GM12878 (cell line): ENCODE data around the gene LAMB4. TPM values are rescaled to one million over a fixed set of nuclear protein-coding genes. Genes with fewer than 3 reads are reported as not detected.

ENCODE experiments used
- ATAC-seq: fragments of 200-7000 bp; cut with Tn5 transposase; 3 replicates; pipeline ENCODE4 v1.9.1; 2020; ENCODE audit warnings: mild to moderate bottlenecking, moderate library complexity
- BruUV-seq: library from RNA; stranded (reverse); fragments of 400-500 nt; replicated peaks from 2 replicates; lab custom pipeline; 2021; lab: Mats Ljungman, UMichigan
- CTCF ChIA-PET: fragments of 300-600 bp; sonication (Branson Sonifier 250); formaldehyde crosslinking; extraction: SDS; loops from one replicate; lab custom pipeline; 2021; ENCODE audit warnings: inconsistent platforms; lab: Yijun Ruan, JAX
- POLR2A ChIA-PET: fragments of 350-600 bp; formaldehyde crosslinking; extraction: SDS; loops from one replicate; lab custom pipeline; 2021; ENCODE audit warnings: inconsistent platforms; lab: Charles Lee
- RAD21 ChIA-PET: fragments of 300-600 bp; sonication (Branson Sonifier 250); formaldehyde crosslinking; loops from one replicate; lab custom pipeline; 2023; ENCODE audit warnings: antibody characterized with exemption; ENCODE audit not compliant: unreplicated experiment; lab: Charles Lee
- SMC1A ChIA-PET: fragments of 300-600 bp; sonication (Branson Sonifier 250); formaldehyde crosslinking; loops from one replicate; lab custom pipeline; 2023; ENCODE audit not compliant: unreplicated experiment, uncharacterized antibody; lab: Charles Lee
- DNase-seq: peaks from one replicate; pipeline ENCODE4 v3.0.0-alpha.2; 2011; ENCODE audit warnings: low read depth, low spot score
- FAIRE-seq: peaks from 3 replicates; lab custom pipeline; 2011; peaks lifted over from hg19 to GRCh38; lab: Jason Lieb, UNC
- H2AFZ ChIP-seq: 2 replicates; pipeline ENCODE4 v1.6.0; 2011; ENCODE audit warnings: low read depth, low read length, control low read depth; ENCODE audit not compliant: control insufficient read depth
- H3K27ac ChIP-seq: 2 replicates; pipeline ENCODE4 v1.5.1; 2011; ENCODE audit warnings: control low read depth; ENCODE audit not compliant: control insufficient read depth, insufficient read depth
- H3K27me3 ChIP-seq, 2 experiments: replicated peaks in 1 of 2; 2 replicates each; pipeline versions ENCODE4 v1.6.0 to v1.6.1; 2011; ENCODE audit warnings: low read length in 1 of 2; ENCODE audit not compliant: control insufficient read depth in 2 of 2, insufficient read depth in 2 of 2
- H3K36me3 ChIP-seq, 2 experiments: 2 replicates each; pipeline ENCODE4 v1.5.1; 2011; ENCODE audit warnings: low read length in 1 of 2; ENCODE audit not compliant: control insufficient read depth in 2 of 2, insufficient read depth in 2 of 2
- H3K4me1 ChIP-seq: 2 replicates; pipeline ENCODE4 v1.6.1; 2011; ENCODE audit warnings: mild to moderate bottlenecking, low read length, moderate library complexity, mixed read lengths; ENCODE audit not compliant: control insufficient read depth, insufficient read depth
- H3K4me2 ChIP-seq: 2 replicates; pipeline ENCODE4 v1.6.0; 2011; ENCODE audit warnings: control low read depth; ENCODE audit not compliant: control insufficient read depth, insufficient read depth
- H3K4me3 ChIP-seq: fragments of 200-600 bp; sonication (generic); 2 replicates; pipeline ENCODE4 v1.5.1; 2016
- H3K79me2 ChIP-seq: 2 replicates; pipeline ENCODE4 v1.6.0; 2011; ENCODE audit warnings: low read length; ENCODE audit not compliant: control insufficient read depth, insufficient read depth
- H3K9ac ChIP-seq: 2 replicates; pipeline ENCODE4 v1.8.0; 2011; ENCODE audit warnings: low read length, control low read depth, mixed read lengths; ENCODE audit not compliant: control insufficient read depth, insufficient read depth
- H3K9me3 ChIP-seq: replicated peaks from 3 replicates; pipeline ENCODE4 v1.5.1; 2011; ENCODE audit warnings: mild to moderate bottlenecking, low read length; ENCODE audit not compliant: control insufficient read depth, insufficient read depth
- H4K20me1 ChIP-seq: 2 replicates; pipeline ENCODE4 v1.6.0; 2011; ENCODE audit not compliant: control insufficient read depth, insufficient read depth
- ATF7 ChIP-seq: fragments of 450-650 bp; IDR thresholded peaks from 2 replicates; pipeline ENCODE4 v1.6.1; 2016; ENCODE audit warnings: low read depth, mild to moderate bottlenecking
- CHD2 ChIP-seq: IDR thresholded peaks from 2 replicates; pipeline ENCODE4 v1.6.1; 2011; ENCODE audit warnings: low read depth, low read length, improper control_type of control experiment, borderline replicate concordance
- GABPA ChIP-seq: IDR thresholded peaks from 2 replicates; pipeline ENCODE4 v1.6.1; 2014; ENCODE audit warnings: antibody characterized with exemption, low read depth, mild to moderate bottlenecking, inconsistent platforms
- GATAD2B ChIP-seq: fragments of 450-650 bp; conservative IDR thresholded peaks from 2 replicates; pipeline ENCODE4 v1.6.1; 2017; ENCODE audit warnings: low read depth, mild to moderate bottlenecking, moderate library complexity
- HDAC6 ChIP-seq: fragments of 200-600 bp; sonication (generic); IDR thresholded peaks from one replicate; pipeline ENCODE4 v1.8.0; 2017; ENCODE audit warnings: antibody characterized with exemption; ENCODE audit not compliant: unreplicated experiment
- IKZF1 ChIP-seq: fragments of 450-650 bp; conservative IDR thresholded peaks from 2 replicates; pipeline ENCODE4 v1.6.1; 2017; ENCODE audit warnings: antibody characterized with exemption, mild to moderate bottlenecking
- IKZF2 ChIP-seq, 2 experiments: fragments of 450-650 bp; IDR thresholded peaks; 2 replicates each; pipeline ENCODE4 v1.6.1; 2017; ENCODE audit warnings: mild to moderate bottlenecking in 2 of 2, moderate library complexity in 2 of 2
- NFYA ChIP-seq: IDR thresholded peaks from 2 replicates; pipeline ENCODE4 v1.6.1; 2011; ENCODE audit warnings: low read depth, mild to moderate bottlenecking, low read length, improper control_type of control experiment, borderline replicate concordance
- PAX5 ChIP-seq: IDR thresholded peaks from 2 replicates; pipeline ENCODE4 v1.6.1; 2011; ENCODE audit warnings: low read depth, low read length, borderline replicate concordance
- PML ChIP-seq: IDR thresholded peaks from 2 replicates; pipeline ENCODE4 v1.6.1; 2012; ENCODE audit warnings: low read length, inconsistent platforms
- RB1 ChIP-seq: fragments of 450-650 bp; formaldehyde crosslinking; IDR thresholded peaks from 2 replicates; pipeline ENCODE4 v1.6.1; 2017; ENCODE audit warnings: mild to moderate bottlenecking, borderline replicate concordance
- RBBP5 ChIP-seq: fragments of 200-600 bp; sonication (generic); conservative IDR thresholded peaks from 2 replicates; pipeline ENCODE4 v1.6.1; 2016
- SMAD1 ChIP-seq: fragments of 450-650 bp; IDR thresholded peaks from 2 replicates; pipeline ENCODE4 v1.6.1; 2018; ENCODE audit warnings: mild to moderate bottlenecking, low read depth; ENCODE audit not compliant: partially characterized antibody
- ZBTB33 ChIP-seq: fragments of 450-650 bp; IDR thresholded peaks from 2 replicates; pipeline ENCODE4 v1.6.1; 2017; ENCODE audit warnings: mild to moderate bottlenecking
- ZNF384 ChIP-seq: IDR thresholded peaks from 2 replicates; pipeline ENCODE4 v1.6.1; 2012; ENCODE audit warnings: low read depth, mild to moderate bottlenecking, low read length, improper control_type of control experiment, borderline replicate concordance
- WGBS: methylation state at CpG from one replicate; pipeline ENCODE4 v1.1.6; 2016; ENCODE audit warnings: low lambda C conversion rate; ENCODE audit not compliant: insufficient replicate concordance, insufficient coverage; ENCODE audit errors: missing lambda C conversion rate; 5-methylcytosine and 5-hydroxymethylcytosine counted together
- in situ Hi-C: fragments of 300-500 bp; cut with MboI; formaldehyde crosslinking; loops from 9 replicates; pipeline ENCODE4 v1.14.3; 2018; ENCODE audit warnings: mixed read lengths
- intact Hi-C: fragments of 100-400 bp; cut with micrococcal nuclease; formaldehyde crosslinking; loops from one replicate; pipeline ENCODE4 v1.14.2; 2022; ENCODE audit not compliant: unreplicated experiment
- polyA plus RNA-seq, 11 experiments: library from polyadenylated mRNA; depleted of rRNA in 4 of 11; unstranded in 6 of 11; stranded (reverse) in 5 of 11; fragments of >200 nt; fragmentation: Nextera tagmentation in 4 of 11; fragmentation: Illumina TruSeq in 1 of 11; extraction: Ambion mirVana in 4 of 11; extraction: Trizol in 1 of 11; gene quantifications; 1 replicate in 1 of 11; 2 replicates in 10 of 11; pipeline versions ENCODE4 v1.2.1 to v1.2.3, GENCODE V29; 2011 to 2016; ENCODE audit warnings: inconsistent platforms in 2 of 11, missing spikeins in 2 of 11, low read depth in 1 of 11
- total RNA-seq, 4 experiments: library from RNA; depleted of rRNA in 3 of 4; stranded (reverse); fragments of >200 nt in 3 of 4; fragmentation: Illumina TruSeq in 1 of 4; extraction: Trizol in 1 of 4; gene quantifications; 2 replicates each; pipeline versions ENCODE4 v1.2.1 to v1.2.3, GENCODE V29; 2013 to 2021
- TF ChIP-seq, protein P1 (sequence below): fragments of 450-650 bp; IDR thresholded peaks from 2 replicates; pipeline ENCODE4 v1.6.1; 2017; ENCODE audit warnings: mild to moderate bottlenecking, moderate library complexity

LAMB4 gene
- total and polyA plus RNA-seq, 10 of the 15 experiments (the other 5 are each of a cell fraction or from before 2014, with no cell fraction given) = 0.04 to 0.06 TPM; not detected in 8

- Histone ChIP-seq H3K4me1 (no peaks in the 10 kb centered on the region), H3K4me3 (no peak overlapping the region), H3K36me3 (no peaks in the 10 kb centered on the region), H3K4me2 (no peak overlapping the region), H3K9ac (no peak overlapping the region), H3K27ac (no peak overlapping the region), H4K20me1 (no peaks in the 10 kb centered on the region), H2AFZ (no peak overlapping the region), H3K9me3 (no peaks in the 10 kb centered on the region), H3K79me2 (no peaks in the 10 kb centered on the region), H3K27me3 (no peaks in the 10 kb centered on the region)
- ChIA-PET POLR2A (interaction anchor here (0.5 to 2.4 kb wide), 4 partner anchors 10 to 46 kb away, joined by 3 to 9 read pairs (median 6); no protein-coding TSS in a partner anchor), SMC1A (interaction anchor here (0.5 to 5.2 kb wide), 10 partner anchors 10 to 400 kb away, joined by 3 to 122 read pairs (median 4); partner anchors contain the start of gene LAMB4), CTCF (interaction anchor here (0.6 to 4.2 kb wide), 7 partner anchors 11 to 58 kb away, joined by 3 to 50 read pairs (median 7); no protein-coding TSS in a partner anchor), RAD21 (interaction anchor here (0.7 to 3.2 kb wide), 7 partner anchors 9 to 29 kb away, joined by 3 to 23 read pairs (median 6); no protein-coding TSS in a partner anchor)
- no peak for ATAC-seq
- intact Hi-C loops (loop anchor here (10.0 kb wide), 1 partner anchor 398 kb away; the partner anchor contains the start of gene CBLL1), in situ Hi-C loops (no loop called here)
- FAIRE-seq = no peak
- DNase-seq = no peak
- 43% methylated on average over 6 of the region's 6 CpGs for WGBS
- BruUV-seq = no TSS peak
- TF ChIP-seq SMAD1 (peak; percentile 50), RBBP5 (no peak), GABPA (no peak), RB1 (no peak), NFYA (no peak), PML (no peak), CHD2 (no peak), ZNF384 (peak; percentile 44; the same call in 1 of the 2 replicates), ATF7 (peak; percentile 28), HDAC6 (no peak), PAX5 (no peak), IKZF2 (IDR thresholded peaks at IDR 0.05) (peak in 1 of 2 experiments; percentile 8; a peak in 2 of 4 replicates), GATAD2B (no peak), ZBTB33 (no peak), IKZF1 (0 out of 2 replicates have a peak, but pooled peaks have one; percentile 10)
- TF ChIP-seq, protein P1, sequence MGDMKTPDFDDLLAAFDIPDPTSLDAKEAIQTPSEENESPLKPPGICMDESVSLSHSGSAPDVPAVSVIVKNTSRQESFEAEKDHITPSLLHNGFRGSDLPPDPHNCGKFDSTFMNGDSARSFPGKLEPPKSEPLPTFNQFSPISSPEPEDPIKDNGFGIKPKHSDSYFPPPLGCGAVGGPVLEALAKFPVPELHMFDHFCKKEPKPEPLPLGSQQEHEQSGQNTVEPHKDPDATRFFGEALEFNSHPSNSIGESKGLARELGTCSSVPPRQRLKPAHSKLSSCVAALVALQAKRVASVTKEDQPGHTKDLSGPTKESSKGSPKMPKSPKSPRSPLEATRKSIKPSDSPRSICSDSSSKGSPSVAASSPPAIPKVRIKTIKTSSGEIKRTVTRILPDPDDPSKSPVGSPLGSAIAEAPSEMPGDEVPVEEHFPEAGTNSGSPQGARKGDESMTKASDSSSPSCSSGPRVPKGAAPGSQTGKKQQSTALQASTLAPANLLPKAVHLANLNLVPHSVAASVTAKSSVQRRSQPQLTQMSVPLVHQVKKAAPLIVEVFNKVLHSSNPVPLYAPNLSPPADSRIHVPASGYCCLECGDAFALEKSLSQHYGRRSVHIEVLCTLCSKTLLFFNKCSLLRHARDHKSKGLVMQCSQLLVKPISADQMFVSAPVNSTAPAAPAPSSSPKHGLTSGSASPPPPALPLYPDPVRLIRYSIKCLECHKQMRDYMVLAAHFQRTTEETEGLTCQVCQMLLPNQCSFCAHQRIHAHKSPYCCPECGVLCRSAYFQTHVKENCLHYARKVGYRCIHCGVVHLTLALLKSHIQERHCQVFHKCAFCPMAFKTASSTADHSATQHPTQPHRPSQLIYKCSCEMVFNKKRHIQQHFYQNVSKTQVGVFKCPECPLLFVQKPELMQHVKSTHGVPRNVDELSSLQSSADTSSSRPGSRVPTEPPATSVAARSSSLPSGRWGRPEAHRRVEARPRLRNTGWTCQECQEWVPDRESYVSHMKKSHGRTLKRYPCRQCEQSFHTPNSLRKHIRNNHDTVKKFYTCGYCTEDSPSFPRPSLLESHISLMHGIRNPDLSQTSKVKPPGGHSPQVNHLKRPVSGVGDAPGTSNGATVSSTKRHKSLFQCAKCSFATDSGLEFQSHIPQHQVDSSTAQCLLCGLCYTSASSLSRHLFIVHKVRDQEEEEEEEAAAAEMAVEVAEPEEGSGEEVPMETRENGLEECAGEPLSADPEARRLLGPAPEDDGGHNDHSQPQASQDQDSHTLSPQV = no peak
These were observed 12.6 kb upstream of the LAMB4 start for GRCh38 chr7:108142675-108143259.
